T-helper 2 cell treated with Interferon-gamma antibody and Interleukin-4, amounts not matched to agents 5 μg/mL and 100 μg/mL, for 36 hours (primary cell): Measurements from ENCODE around the gene RAB40A.

Experiments
- DNase-seq: peaks from one replicate; pipeline ENCODE4 v3.0.0; 2021; ENCODE audit warnings: low spot score
- H3K27ac Mint-ChIP-seq: one replicate; pipeline ENCODE4 v1.8.0; 2021; ENCODE audit warnings: mild to moderate bottlenecking, mixed read lengths
- H3K27me3 Mint-ChIP-seq: one replicate; pipeline ENCODE4 v1.8.0; 2021; ENCODE audit warnings: low read depth, mixed read lengths
- H3K36me3 Mint-ChIP-seq: one replicate; pipeline ENCODE4 v1.8.0; 2021; ENCODE audit warnings: low read depth, mixed read lengths
- H3K4me1 Mint-ChIP-seq: one replicate; pipeline ENCODE4 v1.8.0; 2021; ENCODE audit warnings: low read depth, mixed read lengths
- H3K4me3 Mint-ChIP-seq: one replicate; pipeline ENCODE4 v1.8.0; 2022; ENCODE audit warnings: mild to moderate bottlenecking, moderate library complexity, mixed read lengths
- H3K9me3 Mint-ChIP-seq: one replicate; pipeline ENCODE4 v1.8.0; 2021; ENCODE audit warnings: mixed read lengths

RAB40A gene

DNA sequence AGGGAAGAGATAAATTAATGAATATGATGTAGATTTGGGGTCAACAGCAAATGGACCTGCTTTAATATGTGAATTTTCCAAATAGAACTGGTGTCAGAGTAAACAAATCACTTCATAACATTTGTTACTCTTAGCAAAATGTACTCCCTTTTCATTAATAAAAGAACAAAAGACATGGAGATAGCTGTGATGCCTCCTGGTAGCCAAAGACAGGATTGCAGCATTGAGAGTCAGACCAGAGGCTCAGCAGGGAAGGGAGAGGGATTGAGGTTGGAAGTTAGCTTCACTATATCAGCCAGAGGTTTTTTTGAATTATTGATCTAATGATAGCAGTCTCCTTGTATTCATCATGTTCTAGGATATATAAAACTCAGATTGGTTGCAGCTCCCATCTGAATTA lies 17.4 kb upstream of the RAB40A start:
- DNase-seq = no peak
- Mint-ChIP-seq H3K27me3 (no peaks in the 10 kb centered on the region), H3K36me3 (no peaks in the 10 kb centered on the region), H3K27ac (no peak overlapping the region), H3K9me3 (no peaks in the 10 kb centered on the region), H3K4me3 (no peak overlapping the region), H3K4me1 (peaks cover 4% of the 10 kb centered on the region)

DNA sequence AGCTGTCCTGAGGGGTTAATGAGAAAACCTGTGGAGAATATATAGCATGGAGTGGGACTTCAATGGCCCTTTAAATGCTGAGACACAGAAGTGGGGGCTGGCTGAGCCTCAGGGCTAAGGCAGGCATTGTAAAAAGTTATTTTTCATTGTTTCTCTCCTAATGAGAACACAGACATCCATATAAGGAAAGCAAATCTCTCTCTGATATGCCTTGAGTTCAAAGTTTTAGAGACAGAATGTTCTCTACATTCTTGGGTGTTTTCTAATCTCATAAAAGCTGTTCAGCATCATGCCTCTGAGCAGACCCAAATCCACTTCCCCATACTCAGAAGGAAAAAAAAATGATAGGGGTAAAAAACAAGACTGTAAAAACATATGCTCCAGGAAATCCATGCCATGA lies 16.8 kb upstream of the RAB40A start:
- H3K4me3 Mint-ChIP-seq = no peak overlapping the region
- H3K9me3 Mint-ChIP-seq = no peaks in the 10 kb centered on the region
- no peak overlapping the region for H3K27ac Mint-ChIP-seq
- no peaks in the 10 kb centered on the region for H3K27me3 Mint-ChIP-seq
- DNase-seq = no peak
- H3K36me3 Mint-ChIP-seq = no peaks in the 10 kb centered on the region
- peaks cover 4% of the 10 kb centered on the region for H3K4me1 Mint-ChIP-seq

DNA sequence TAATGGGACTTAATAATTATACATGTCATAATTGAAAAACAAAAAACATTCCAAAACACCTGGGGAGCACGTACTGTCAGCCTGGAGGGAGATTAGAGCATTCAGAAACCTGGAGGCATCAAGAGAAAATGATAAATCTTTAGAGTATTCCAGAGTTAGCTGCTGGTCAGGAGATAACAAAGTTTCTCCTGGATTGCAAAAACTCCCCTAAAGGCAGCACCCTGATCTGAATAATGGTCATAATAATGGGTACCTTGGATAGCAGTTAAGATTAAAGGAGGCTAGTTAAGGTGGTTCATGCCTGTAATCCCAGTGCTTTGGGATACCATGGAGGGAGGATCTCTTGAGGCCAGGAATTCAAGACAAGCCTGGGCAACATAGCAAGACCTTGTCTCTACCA lies 15.9 kb upstream of the RAB40A start:
- H3K4me1 Mint-ChIP-seq = peaks cover 4% of the 10 kb centered on the region
- no peak overlapping the region for H3K4me3 Mint-ChIP-seq
- H3K9me3 Mint-ChIP-seq = no peaks in the 10 kb centered on the region
- H3K27ac Mint-ChIP-seq = no peak overlapping the region
- no peaks in the 10 kb centered on the region for H3K27me3 Mint-ChIP-seq
- no peaks in the 10 kb centered on the region for H3K36me3 Mint-ChIP-seq
- DNase-seq = no peak

DNA sequence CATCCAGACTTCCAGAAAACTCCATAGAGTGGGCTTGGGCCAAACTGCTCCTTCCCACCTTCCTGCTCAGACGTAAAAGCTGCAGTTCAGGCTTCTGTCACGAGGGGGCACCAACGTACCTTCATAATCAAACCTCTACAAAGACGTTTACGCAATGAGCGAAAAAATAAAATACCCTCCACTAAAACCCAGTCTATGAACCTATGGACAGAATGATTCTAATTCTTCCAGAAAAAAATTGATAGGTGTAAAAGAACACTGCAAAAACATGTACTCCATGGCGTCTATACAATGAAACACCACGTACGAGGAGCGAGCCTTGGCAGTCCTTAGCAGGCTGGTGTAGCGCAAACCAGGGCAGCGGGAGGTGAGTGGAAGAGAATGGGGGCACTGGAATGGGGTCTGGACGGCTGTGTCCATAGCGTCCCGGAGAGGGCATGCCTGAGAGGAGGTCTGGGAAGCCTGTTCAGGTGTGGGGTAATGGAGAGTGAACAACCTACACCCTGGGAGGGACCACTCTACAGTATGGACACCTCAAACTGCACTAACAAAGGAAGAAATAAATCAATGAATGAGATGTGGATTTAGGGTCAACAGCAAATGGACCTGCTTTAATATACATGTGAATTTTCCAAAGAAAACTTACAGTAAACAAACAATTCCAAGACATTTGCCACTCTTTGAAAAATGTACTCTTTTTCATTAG lies 14.4 kb upstream of the RAB40A start:
- Mint-ChIP-seq H3K4me1 (peaks cover 4% of the 10 kb centered on the region), H3K36me3 (no peaks in the 10 kb centered on the region), H3K4me3 (peak overlapping the region; percentile 73), H3K9me3 (no peaks in the 10 kb centered on the region), H3K27me3 (no peaks in the 10 kb centered on the region), H3K27ac (no peak overlapping the region)
- DNase-seq = peak; percentile 23

DNA sequence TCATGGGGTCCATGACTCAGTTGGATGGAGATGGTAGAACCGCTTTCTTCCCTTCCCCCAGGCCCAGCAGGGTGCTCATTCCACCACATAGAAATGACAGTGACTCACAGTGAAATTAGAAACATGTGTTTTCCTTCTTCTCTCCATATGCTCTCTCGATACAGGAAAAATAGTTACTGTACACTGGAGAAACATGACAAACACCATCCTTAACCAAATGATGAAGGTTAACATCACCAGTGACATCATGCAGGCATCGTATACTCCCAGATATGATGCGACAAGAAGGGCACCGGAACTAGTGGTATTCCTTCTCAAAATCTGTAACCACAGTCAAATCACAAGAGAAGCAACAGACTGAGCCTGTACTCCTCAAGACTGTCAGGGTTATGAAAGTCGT lies 11.7 kb upstream of the RAB40A start:
- peaks cover 4% of the 10 kb centered on the region for H3K4me1 Mint-ChIP-seq
- no peaks in the 10 kb centered on the region for H3K27me3 Mint-ChIP-seq
- H3K36me3 Mint-ChIP-seq = no peaks in the 10 kb centered on the region

DNA sequence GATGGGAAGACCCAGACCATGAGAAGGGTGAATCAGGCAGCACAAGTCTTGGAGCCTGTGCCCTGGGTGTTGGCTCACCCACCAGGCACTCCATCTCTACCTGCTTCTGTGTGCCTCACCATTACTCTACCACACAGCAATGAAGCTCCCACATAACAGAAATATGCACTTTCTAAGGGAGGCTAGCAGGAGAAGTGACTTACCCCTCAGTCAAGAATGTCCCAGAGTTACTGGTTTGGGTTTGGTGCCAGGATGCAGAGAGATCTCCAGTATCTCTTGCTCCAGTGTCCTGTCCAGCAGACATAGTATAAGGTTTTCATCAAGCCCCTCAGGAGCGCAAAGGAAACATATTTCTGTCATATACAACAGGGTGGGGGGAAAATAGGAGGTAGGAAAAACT lies 11.3 kb upstream of the RAB40A start:
- Mint-ChIP-seq H3K27me3 (no peaks in the 10 kb centered on the region), H3K36me3 (no peaks in the 10 kb centered on the region), H3K4me3 (no peak overlapping the region), H3K27ac (no peak overlapping the region), H3K4me1 (peaks cover 4% of the 10 kb centered on the region), H3K9me3 (no peaks in the 10 kb centered on the region)
- no peak for DNase-seq

More for the DNA sequence above, 11.7 kb upstream of the RAB40A start:
- H3K27ac Mint-ChIP-seq = no peak overlapping the region
- no peak for DNase-seq
- no peak overlapping the region for H3K4me3 Mint-ChIP-seq
- H3K9me3 Mint-ChIP-seq = no peaks in the 10 kb centered on the region

DNA sequence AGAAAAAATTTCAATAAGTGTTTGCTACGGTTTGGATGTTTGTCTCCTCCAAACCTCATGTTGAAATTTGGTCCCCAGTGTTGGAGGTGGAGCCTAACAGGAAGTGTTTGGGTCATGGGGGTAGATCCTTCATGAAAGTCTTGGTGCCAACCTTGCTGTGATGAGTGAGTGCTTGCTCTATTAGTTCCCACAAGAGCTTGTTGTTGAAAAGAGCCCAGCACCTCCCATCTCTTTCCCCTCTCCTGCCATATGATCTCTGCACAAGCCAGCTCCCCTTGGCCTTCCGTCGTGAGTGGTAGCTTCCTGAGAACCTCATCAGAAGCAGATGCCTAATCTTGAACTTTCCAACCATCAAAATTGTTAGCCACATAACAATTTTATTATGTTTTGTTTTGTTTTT lies 10.3 kb upstream of the RAB40A start:
- H3K27me3 Mint-ChIP-seq = no peaks in the 10 kb centered on the region
- no peak overlapping the region for H3K27ac Mint-ChIP-seq
- no peaks in the 10 kb centered on the region for H3K36me3 Mint-ChIP-seq
- H3K4me1 Mint-ChIP-seq = peaks cover 4% of the 10 kb centered on the region
- no peaks in the 10 kb centered on the region for H3K9me3 Mint-ChIP-seq
- no peak overlapping the region for H3K4me3 Mint-ChIP-seq
- DNase-seq = no peak

DNA sequence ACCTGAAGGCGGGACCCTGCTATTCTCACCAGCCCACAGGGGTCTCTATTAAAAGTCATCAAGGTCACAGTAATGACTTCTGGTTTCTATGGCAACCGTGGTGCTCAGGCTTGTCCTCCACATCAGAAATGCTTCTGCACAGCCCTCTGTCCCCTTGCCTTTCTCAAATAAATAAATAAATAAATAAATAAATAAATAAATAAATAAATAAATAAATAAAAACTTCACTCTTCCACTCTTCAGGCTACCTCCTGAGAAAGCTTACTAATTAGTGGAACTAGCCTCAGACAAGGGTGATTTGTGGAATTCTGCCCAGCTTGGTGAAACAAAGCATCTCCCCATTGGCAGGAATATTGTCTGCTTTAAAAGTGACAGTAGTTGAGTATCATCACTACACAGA lies 5.5 kb upstream of the RAB40A start:
- H3K4me1 Mint-ChIP-seq = no peaks in the 10 kb centered on the region
- no peaks in the 10 kb centered on the region for H3K27me3 Mint-ChIP-seq
- no peaks in the 10 kb centered on the region for H3K36me3 Mint-ChIP-seq
- H3K4me3 Mint-ChIP-seq = no peak overlapping the region
- no peak overlapping the region for H3K27ac Mint-ChIP-seq
- H3K9me3 Mint-ChIP-seq = no peaks in the 10 kb centered on the region
- DNase-seq = no peak

DNA sequence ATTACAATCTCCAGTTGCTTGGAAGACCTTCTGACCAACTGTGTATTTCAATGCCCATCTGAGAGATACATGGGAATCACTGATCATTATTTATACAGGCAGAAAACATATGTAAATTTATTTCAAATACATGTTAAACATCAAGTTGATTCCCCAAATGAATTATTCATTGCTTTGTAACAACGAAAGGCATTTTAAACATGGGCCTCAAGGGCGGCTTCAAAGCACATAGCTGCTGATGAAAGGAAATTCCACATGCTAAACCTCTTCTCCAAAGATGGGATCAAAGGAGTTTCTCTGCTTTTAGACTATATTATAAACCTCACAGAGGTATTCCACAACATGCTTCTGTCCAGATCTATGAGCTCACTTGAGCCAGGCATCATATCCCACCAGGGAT lies 4.3 kb upstream of the RAB40A start:
- Mint-ChIP-seq H3K36me3 (no peaks in the 10 kb centered on the region), H3K27ac (no peak overlapping the region), H3K4me1 (no peaks in the 10 kb centered on the region), H3K27me3 (no peaks in the 10 kb centered on the region), H3K4me3 (no peak overlapping the region), H3K9me3 (no peaks in the 10 kb centered on the region)
- no peak for DNase-seq

DNA sequence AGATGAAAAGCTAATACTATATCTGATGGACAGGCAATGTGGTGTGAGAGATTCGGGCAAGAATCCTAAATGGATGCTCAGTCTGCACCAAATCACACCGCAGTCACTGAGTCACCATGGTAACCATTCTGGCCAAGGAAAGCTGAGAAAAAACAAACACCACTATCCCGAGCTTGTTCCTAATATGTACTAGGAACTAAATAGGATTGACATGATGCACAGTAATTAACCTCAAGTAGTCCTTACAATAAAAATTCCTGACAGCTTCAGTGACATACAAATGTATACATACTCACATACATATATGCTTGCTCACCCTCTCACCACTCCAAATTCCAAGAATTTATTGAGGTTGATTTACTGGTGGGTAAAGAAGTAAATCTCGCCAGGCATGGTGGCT lies 1.1 kb upstream of the RAB40A start:
- Mint-ChIP-seq H3K27me3 (no peaks in the 10 kb centered on the region), H3K9me3 (no peaks in the 10 kb centered on the region), H3K4me3 (no peak overlapping the region), H3K4me1 (no peaks in the 10 kb centered on the region), H3K27ac (no peak overlapping the region), H3K36me3 (no peaks in the 10 kb centered on the region)
- DNase-seq = no peak

DNA sequence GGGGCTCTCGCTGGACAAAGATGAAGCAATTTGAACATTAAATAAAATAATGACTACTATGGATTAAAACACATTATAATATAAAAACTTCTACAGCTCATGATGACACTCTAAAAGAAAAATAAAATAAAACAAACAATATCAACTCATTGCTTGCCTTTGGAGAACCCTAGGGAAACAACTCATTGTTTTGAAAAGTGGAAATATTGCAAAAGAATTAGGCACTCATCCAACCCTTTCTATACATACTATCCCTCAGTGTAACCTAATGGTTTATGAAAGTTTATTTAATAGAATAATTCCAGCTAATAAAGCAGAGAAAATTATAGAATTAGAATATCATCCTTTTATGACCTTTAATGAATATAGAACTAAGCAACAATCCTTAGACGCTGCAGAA lies 718 bp downstream of the RAB40A start:
- H3K4me3 Mint-ChIP-seq = no peak overlapping the region
- no peak for DNase-seq
- no peaks in the 10 kb centered on the region for H3K4me1 Mint-ChIP-seq
- H3K9me3 Mint-ChIP-seq = no peaks in the 10 kb centered on the region
- no peaks in the 10 kb centered on the region for H3K27me3 Mint-ChIP-seq
- H3K27ac Mint-ChIP-seq = no peak overlapping the region
- H3K36me3 Mint-ChIP-seq = no peaks in the 10 kb centered on the region

DNA sequence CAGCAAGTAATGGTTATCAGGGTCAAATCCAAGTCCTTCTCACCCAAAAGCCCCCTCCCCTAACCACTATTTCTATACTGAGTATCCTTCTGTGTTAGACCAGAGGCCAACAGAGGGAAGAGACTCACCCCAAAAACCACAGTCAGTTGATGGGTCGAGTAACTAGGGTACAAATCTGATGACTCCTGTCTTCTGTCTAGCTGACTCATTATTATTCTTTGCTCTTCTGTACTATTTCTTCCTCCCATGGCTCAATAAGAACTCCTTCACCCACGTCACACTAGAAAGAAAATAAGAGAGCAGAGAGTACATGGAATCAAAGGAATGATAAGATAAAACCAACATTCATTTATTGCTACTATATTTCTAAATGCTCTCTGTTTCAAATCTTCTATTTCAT lies 2.0 kb downstream of the RAB40A start:
- Mint-ChIP-seq H3K27ac (no peak overlapping the region), H3K27me3 (no peaks in the 10 kb centered on the region), H3K36me3 (no peaks in the 10 kb centered on the region), H3K4me3 (no peak overlapping the region), H3K4me1 (no peaks in the 10 kb centered on the region), H3K9me3 (no peaks in the 10 kb centered on the region)
- no peak for DNase-seq

DNA sequence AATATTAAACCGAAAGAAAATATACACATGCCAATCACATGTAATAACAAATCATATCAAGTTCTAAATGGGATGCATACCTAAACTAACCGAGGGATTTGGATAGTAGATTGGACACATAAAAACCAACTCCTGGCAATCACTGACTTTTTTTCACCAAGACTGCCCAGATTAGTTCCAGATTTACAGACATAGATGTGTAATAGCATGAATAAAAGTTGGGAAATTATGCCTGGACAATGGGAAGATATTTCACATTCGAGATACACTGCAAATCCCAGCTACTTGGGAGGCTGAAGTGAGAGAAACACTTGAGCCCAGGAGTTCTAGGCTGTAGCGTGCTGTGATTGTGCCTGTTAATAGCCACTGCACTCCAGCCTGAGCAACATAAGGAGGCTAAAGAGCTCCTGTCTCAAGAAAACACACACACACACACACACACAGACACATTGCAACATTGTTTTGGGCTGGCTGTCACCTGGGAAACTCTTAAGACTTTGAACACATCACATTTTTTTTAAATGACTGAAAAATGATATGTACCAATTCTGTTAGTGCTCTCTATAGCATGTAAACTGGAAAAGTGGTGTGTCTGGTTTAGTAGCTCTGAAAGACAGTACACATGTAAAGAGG lies 5.7 kb downstream of the RAB40A start:
- Mint-ChIP-seq H3K27ac (no peak overlapping the region), H3K4me3 (no peak overlapping the region), H3K36me3 (no peaks in the 10 kb centered on the region), H3K27me3 (no peaks in the 10 kb centered on the region), H3K4me1 (no peaks in the 10 kb centered on the region), H3K9me3 (no peaks in the 10 kb centered on the region)
- DNase-seq = no peak

DNA sequence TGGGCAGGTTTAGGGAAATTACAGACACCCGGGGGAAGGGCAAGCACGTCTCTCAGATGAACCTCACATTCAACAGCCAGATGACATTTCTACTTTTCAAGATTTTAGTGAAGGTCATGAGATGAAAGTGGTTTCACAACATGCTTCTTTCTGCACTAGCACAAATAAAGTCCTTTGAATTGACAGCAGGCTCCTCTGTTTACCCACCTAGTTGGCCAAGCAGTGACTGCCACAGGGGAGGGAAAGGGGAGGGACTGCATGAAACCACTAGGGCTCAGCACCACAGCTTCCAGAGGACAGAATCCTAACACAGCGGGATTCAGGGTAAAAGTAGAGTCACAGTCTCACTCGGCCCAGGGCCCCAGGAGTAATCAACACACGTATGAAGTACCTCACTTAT lies 6.2 kb downstream of the RAB40A start:
- H3K27me3 Mint-ChIP-seq = no peaks in the 10 kb centered on the region
- H3K4me1 Mint-ChIP-seq = no peaks in the 10 kb centered on the region
- DNase-seq = no peak
- H3K9me3 Mint-ChIP-seq = no peaks in the 10 kb centered on the region
- no peak overlapping the region for H3K4me3 Mint-ChIP-seq
- no peaks in the 10 kb centered on the region for H3K36me3 Mint-ChIP-seq
- H3K27ac Mint-ChIP-seq = no peak overlapping the region

DNA sequence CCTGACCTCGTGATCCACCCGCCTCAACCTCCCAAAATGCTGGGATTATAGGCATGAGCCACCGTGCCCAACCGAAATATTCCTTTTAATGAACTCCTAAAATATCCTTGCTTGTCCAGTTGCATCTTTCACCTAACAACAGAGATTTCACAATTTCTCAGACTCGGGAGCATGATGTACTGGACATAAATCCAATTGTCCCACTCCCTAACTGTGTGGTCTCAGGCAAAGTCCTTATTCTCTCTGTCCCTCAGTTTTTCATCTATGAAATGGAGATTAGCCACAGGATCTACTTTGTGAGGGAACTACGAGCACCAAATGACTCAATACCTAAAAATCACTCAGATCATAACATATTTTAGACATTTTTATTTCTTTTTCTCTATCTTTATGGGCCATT lies 9.3 kb downstream of the RAB40A start:
- no peak overlapping the region for H3K27ac Mint-ChIP-seq
- no peaks in the 10 kb centered on the region for H3K9me3 Mint-ChIP-seq
- no peaks in the 10 kb centered on the region for H3K27me3 Mint-ChIP-seq
- no peak overlapping the region for H3K4me3 Mint-ChIP-seq
- no peaks in the 10 kb centered on the region for H3K36me3 Mint-ChIP-seq
- DNase-seq = no peak
- no peaks in the 10 kb centered on the region for H3K4me1 Mint-ChIP-seq
